OCI-LY1 (cell line): ENCODE data around the gene URB2.

ENCODE experiments used
- H2AFZ ChIP-seq: fragments of 200-600 bp; sonication (generic), shearing (Covaris generic); 2 replicates; pipeline ENCODE4 v1.6.0; 2014; ENCODE audit warnings: antibody characterized with exemption, mild to moderate bottlenecking, low read length
- H3F3A ChIP-seq: fragments of 200-600 bp; sonication (generic), shearing (Covaris generic); 2 replicates; pipeline ENCODE4 v1.6.0; 2014; ENCODE audit warnings: mild to moderate bottlenecking, antibody characterized with exemption, low read length, moderate library complexity; ENCODE audit not compliant: insufficient read depth
- H3K27ac ChIP-seq: fragments of 200-600 bp; sonication (generic); 2 replicates; pipeline ENCODE4 v1.5.1; 2014; ENCODE audit warnings: low read length, mixed run types, mild to moderate bottlenecking, low read depth; ENCODE audit not compliant: poor library complexity, severe bottlenecking
- H3K27me3 ChIP-seq: fragments of 200-600 bp; sonication (generic); 2 replicates; pipeline ENCODE4 v1.6.0; 2014; ENCODE audit warnings: antibody characterized with exemption, mild to moderate bottlenecking, low read length, moderate library complexity; ENCODE audit not compliant: insufficient read depth
- H3K36me3 ChIP-seq: fragments of 200-600 bp; sonication (generic); 2 replicates; pipeline ENCODE4 v1.6.1; 2014; ENCODE audit warnings: mild to moderate bottlenecking, antibody characterized with exemption, low read length, moderate library complexity, mixed read lengths; ENCODE audit not compliant: insufficient read depth
- H3K4me1 ChIP-seq: fragments of 200-600 bp; sonication (generic); 2 replicates; pipeline ENCODE4 v1.5.1; 2014; ENCODE audit warnings: mild to moderate bottlenecking, low read length, moderate library complexity; ENCODE audit not compliant: insufficient read depth, severe bottlenecking
- H3K4me2 ChIP-seq: fragments of 200-600 bp; sonication (generic), shearing (Covaris generic); 2 replicates; pipeline ENCODE4 v1.6.1; 2014; ENCODE audit warnings: low read length
- H3K4me3 ChIP-seq: fragments of 200-600 bp; sonication (generic); 2 replicates; pipeline ENCODE4 v1.5.1; 2014; ENCODE audit warnings: low read length, low read depth, mild to moderate bottlenecking, mixed read lengths; ENCODE audit not compliant: poor library complexity, severe bottlenecking
- H3K79me2 ChIP-seq: fragments of 200-600 bp; shearing (Covaris generic); 2 replicates; pipeline ENCODE4 v1.6.1; 2016; ENCODE audit warnings: mixed run types, low read length, mixed read lengths; ENCODE audit not compliant: insufficient read depth
- H3K9ac ChIP-seq: fragments of 200-600 bp; sonication (generic), shearing (Covaris generic); 2 replicates; pipeline ENCODE4 v1.6.1; 2014; ENCODE audit warnings: mild to moderate bottlenecking, low read length, mixed read lengths
- H3K9me2 ChIP-seq: fragments of 200-600 bp; sonication (generic), shearing (Covaris generic); 2 replicates; pipeline ENCODE4 v1.6.1; 2014; ENCODE audit warnings: low read depth, mild to moderate bottlenecking, low read length, mixed read lengths
- H3K9me3 ChIP-seq: fragments of 200-600 bp; shearing (Covaris generic); 2 replicates; pipeline ENCODE4 v1.6.1; 2014; ENCODE audit warnings: low read length, mixed read lengths
- H4K20me1 ChIP-seq: fragments of 200-600 bp; sonication (generic), shearing (Covaris generic); 2 replicates; pipeline ENCODE4 v1.6.0; 2016; ENCODE audit warnings: mild to moderate bottlenecking, low read length; ENCODE audit not compliant: insufficient read depth
- CTCF ChIP-seq: fragments of 200-600 bp; sonication (generic), shearing (Covaris generic); IDR thresholded peaks from 2 replicates; pipeline ENCODE4 v1.5.1; 2017; ENCODE audit warnings: mild to moderate bottlenecking, antibody characterized with exemption, low read length, moderate library complexity, mixed read lengths
- EZH2 ChIP-seq: fragments of 200-600 bp; sonication (generic), shearing (Covaris generic); IDR thresholded peaks from 2 replicates; pipeline ENCODE4 v1.8.0; 2017; ENCODE audit warnings: borderline replicate concordance, mixed run types, mild to moderate bottlenecking, antibody characterized with exemption, low read length, moderate library complexity, mixed read lengths

URB2 gene

DNA sequence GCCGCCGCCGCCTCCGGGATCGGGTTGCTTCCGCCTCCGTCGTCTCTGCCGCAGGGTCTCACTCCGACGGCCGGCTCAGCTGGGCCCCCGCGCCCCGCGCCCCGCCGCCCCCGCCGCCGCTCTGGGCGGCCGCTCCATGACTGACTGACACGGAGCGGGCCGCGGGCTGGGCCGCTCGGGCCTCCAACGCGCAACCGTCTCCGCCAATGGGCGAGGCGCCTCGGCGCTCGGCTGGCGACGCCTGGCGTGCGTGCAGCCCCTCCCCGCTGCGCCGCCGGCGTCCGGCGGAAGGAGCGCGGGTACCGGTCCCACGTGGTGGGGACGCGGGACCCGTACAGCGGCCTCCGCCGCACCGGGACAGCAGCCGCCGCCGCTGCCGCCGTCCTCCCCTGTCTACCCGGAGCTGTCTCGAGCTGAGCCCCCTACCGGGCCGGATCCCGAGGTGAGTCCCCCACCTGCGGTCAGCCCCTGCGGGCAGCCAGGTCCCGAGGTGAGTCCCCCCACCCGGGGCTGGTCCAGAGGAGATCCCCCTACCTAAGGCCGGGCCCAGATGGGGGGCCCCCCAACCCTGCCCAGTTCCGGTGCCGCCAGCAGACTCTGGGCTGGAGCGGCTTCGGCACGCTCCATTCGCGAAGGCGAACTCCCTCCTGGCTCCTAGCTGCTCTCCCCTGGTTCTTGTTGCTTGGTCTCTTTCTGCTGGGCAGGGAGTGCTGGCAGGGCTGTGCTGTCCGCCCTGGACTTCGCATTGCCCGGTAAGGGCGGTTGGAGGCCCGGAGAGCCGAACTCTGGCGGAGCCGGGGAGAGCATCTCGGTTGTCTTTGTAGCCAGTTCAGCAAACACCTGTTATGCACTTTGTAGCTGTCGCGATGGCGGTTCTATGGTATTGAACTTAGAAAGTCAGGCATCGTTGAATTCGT is at the start of gene URB2, which contains the start of gene TAF5L:
Gene URB2, plus strand, starts transcription at position 333 of the 917 bp plus-strand sequence. CDS start 1,387 bp downstream, outside the sequence.
Gene TAF5L, minus strand, starts transcription at position 208 of the 917 bp plus-strand sequence. CDS start 11,640 bp downstream, outside the sequence.
- TF ChIP-seq CTCF (no peak), EZH2 (no peak)
- Histone ChIP-seq H3K9me2 (no peaks in the 10 kb centered on the region), H3K27ac (peak within 1 kb of the TSS; percentile 47), H3K9me3 (no peaks in the 10 kb centered on the region), H3K9ac (peak within 1 kb of the TSS; percentile 96), H4K20me1 (no peaks in the 10 kb centered on the region), H3K4me1 (peaks cover 31% of the 10 kb centered on the region), H3K4me3 (peak within 1 kb of the TSS; percentile 82), H3K4me2 (peak within 1 kb of the TSS; percentile 100), H3K79me2 (peaks cover 82% of the 10 kb centered on the region), H3F3A (no peaks in the 10 kb centered on the region), H3K36me3 (peaks cover 27% of the 10 kb centered on the region), H3K27me3 (no peaks in the 10 kb centered on the region), H2AFZ (no peak within 1 kb of the TSS)

GRCh38 chr1:229578168-229579058 is 47.6 kb upstream of the URB2 start:
- peak overlapping the region; percentile 50 for H3K4me2 ChIP-seq
- no peak overlapping the region for H3K9ac ChIP-seq
- no peaks in the 10 kb centered on the region for H3K27me3 ChIP-seq
- H3K4me1 ChIP-seq, result peaks cover 16% of the 10 kb centered on the region
- no peaks in the 10 kb centered on the region for H3K36me3 ChIP-seq
- H4K20me1 ChIP-seq, result no peaks in the 10 kb centered on the region
- H3K4me3 ChIP-seq, result peak overlapping the region; percentile 34
- H3K79me2 ChIP-seq, result no peaks in the 10 kb centered on the region
- no peaks in the 10 kb centered on the region for H3K9me3 ChIP-seq
- H3F3A ChIP-seq, result no peaks in the 10 kb centered on the region
- no peaks in the 10 kb centered on the region for H3K9me2 ChIP-seq
- no peak overlapping the region for H2AFZ ChIP-seq
- peak overlapping the region; percentile 9 for H3K27ac ChIP-seq
- peak; percentile 41 for TF ChIP-seq CTCF
- TF ChIP-seq EZH2, result no peak

- no peak overlapping the region for H2AFZ ChIP-seq
Measured at GRCh38 chr1:229579059-229579673, 46.9 kb upstream of the URB2 start.

More at GRCh38 chr1:229579059-229579673, 46.9 kb upstream of the URB2 start:
- Histone ChIP-seq H3K27me3 (no peaks in the 10 kb centered on the region), H4K20me1 (no peaks in the 10 kb centered on the region), H3K4me3 (peak overlapping the region; percentile 34), H3K27ac (peak overlapping the region; percentile 9), H3K9me2 (no peaks in the 10 kb centered on the region), H3K4me1 (peaks cover 16% of the 10 kb centered on the region), H3K79me2 (no peaks in the 10 kb centered on the region), H3F3A (no peaks in the 10 kb centered on the region), H3K9me3 (no peaks in the 10 kb centered on the region), H3K36me3 (no peaks in the 10 kb centered on the region), H3K9ac (no peak overlapping the region; the same call in 1 of the 2 replicates), H3K4me2 (peak overlapping the region; percentile 50)
- TF ChIP-seq EZH2, result no peak
- TF ChIP-seq CTCF, result no peak
